NCI-H187 (cell line): Measurements from ENCODE around the gene NLRC3.
"Not testable (repeated sequence)": the region's sequence is repeated elsewhere in the genome, so short reads cannot be mapped to it uniquely, and the experiment has no call there.

Source experiments
- DNase-seq, 2 experiments: peaks; one replicate each; lab custom pipeline; 2025; lab: John Stamatoyannopoulos, UW

The NLRC3 gene

DNA sequence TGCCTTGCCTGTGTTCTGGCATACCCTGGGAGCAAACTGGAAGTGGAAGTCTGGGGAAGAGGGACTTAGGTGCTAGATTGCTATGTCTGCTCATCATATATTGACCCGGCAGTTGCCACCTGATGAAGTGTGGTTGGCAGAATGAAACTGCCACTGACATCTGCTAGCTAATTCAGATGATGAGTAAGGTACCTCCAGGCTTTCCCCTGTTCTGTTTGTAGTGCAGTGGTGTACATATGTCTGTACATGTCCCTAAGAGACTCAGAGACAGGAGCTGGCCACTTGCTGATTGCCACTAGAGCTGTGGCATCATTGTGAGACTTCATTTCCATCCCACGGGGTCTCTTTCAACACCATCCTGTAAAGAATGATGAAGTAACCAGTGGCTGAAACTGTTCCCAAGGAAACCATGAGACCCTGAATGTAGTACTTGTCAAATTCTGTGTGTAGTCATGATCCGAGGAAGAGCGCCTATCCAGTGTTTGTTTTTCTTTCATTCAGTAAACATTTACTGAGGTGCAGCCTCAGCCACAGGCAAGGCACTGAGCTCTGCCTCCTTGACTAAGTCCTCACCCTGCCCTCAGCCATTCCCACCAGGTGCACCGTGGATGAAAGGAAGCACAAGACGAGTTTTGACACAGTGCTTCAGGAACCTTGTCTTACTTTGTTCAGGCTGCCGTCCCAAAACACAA lies 63.2 kb downstream of the NLRC3 start:
- DNase-seq: no peak

DNA sequence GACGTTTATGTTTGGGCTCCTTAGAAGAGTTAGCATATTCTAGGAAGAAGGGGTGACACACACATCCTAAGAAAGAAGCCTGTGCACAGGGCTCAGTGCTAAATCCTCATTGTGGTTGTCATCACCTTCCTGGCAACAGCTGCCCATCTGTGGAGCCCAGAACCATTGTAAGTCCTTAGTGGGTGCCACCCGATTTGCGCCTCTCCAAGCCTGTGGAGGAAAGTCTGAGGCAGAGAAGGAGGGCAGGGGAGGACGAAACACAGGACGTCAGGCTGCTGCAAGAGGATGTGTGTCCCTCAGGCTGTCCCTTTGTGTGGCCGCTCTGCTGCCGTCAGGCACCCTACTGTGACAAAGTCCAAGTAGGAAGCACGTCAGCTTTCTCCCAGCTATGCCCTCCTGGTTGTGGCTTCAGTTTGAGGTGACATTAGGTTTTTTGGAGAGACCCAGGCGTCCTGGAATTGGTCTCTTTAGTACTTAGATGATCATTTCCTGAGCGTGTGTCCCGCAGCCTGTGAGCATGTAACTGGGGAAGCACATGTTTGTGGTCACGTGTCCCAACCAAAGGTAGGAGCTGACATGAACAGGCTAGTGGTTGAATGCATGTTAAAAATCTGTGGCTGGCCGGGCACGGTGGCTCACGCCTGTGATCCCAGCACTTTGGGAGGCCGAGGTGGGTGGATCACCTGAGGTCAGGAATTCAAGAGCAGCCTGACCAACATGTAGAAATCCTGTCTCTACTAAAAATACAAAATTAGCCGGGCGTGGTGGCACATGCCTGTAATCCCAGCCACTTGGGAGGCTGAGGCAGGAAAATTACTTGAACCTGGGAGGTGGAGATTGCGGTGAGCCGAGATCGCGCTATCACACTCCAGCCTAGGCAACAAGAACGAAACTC lies 65.7 kb downstream of the NLRC3 start:
- DNase-seq: no peak

DNA sequence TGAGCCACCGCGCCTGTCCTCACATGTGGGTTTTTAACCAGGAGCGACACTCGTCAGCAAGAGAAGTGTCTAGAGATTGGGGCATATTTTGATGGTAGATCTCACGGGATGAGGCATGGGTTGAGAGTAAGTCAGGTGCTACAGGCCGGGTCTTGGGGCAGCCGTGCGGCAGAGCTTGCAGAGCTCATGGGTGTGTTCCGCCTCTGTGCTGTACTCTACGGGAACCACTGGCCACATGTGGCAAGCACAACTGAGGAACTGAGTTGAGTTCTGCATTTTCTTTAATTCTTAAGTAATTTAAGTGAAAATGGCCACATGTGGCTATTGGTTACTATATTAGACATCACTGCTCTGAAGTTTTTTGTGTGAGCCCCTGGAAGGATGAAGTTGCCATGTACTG lies 66.8 kb downstream of the NLRC3 start:
- DNase-seq: no peak

DNA sequence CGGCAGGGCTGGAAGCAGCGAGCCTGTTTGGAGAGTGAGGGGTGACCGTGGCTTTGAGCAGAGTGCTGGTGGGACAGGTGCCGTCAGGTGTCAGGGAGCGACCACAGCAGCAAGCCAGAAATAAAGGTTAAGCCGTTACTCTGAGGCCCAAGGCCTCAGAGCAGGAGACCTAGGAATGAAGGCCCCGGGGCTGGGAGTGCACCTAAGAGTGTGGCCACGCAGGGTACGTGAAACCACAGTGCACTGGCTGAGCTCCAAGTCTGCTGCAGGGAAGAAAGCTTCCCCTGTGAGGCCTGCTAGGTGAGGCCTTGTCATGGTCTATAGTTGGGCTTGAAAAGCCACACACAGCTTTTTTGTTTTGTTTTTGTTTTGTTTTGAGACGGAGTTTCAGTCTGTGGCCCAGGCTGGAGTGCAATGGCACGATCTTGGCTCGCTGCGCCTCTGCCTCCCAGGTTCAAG lies 67.7 kb downstream of the NLRC3 start:
- no peak for DNase-seq

DNA sequence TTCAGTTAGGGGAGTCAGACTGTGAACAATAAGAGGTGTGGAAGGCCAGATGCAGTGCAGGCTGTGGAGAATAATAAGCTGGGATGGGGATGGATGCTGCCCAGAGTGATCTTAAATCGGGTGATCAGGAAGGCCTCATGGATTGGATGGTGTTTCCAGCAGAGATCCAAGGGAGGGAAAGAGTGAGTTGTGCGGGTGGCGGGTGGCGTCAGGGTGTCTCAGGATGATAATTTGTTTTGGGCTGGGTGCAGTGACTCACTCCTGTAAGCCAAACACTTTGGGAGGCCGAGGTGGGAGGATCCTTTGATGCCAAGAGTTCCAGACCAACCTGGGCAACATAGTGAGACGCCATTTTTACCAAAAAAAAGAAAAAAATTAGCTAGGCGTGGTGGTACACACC lies 68.5 kb downstream of the NLRC3 start:
- DNase-seq: no peak

DNA sequence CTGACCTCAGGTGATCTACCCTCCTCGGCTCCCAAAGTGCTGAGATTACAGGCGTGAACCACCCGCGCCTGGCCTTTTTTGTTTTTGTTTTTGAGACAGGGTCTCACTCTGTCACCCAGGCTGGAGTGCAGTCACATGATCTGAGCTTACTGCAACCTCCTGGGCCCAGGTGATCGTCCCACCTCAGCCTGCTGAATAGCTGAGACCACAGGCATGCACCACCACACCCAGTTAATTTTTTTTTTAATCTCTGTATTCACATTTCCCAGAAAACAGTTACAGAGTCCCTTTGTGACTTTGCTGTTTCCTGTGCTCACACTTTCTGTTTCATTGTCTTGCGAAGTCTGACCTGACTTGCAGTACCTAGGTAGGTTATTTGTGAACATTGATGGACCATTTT lies 73.7 kb downstream of the NLRC3 start:
- no peak for DNase-seq

DNA sequence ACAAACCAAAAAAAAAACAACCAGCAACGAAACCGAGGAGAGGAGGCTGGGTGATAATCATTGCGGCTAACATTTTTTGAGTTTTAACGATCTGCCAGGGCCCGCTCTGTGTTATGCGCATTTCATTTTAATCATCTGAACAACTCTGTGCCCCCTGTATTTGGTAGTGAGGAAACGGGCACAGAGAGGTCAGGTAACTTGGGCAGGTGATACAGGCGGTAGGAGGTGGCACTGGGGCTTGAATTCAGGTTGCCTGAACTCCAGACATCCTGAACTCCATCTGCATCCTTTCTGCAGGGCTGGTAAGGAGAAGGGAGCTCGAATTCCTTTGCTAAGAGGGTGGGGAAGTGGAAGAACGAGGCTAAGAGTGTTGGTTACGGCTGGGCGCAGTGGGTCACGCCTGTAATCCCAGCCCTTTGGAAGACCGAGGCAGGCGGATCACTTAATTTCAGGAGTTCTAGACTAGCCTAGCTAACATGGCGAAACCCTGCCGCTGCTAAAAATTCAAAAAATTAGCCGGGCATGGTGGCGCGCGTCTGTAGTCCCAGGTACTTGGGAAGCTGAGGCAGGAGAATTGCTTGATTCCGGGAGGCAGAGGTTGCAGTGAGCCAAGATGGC lies 75.3 kb downstream of the NLRC3 start:
- DNase-seq: no peak

DNA sequence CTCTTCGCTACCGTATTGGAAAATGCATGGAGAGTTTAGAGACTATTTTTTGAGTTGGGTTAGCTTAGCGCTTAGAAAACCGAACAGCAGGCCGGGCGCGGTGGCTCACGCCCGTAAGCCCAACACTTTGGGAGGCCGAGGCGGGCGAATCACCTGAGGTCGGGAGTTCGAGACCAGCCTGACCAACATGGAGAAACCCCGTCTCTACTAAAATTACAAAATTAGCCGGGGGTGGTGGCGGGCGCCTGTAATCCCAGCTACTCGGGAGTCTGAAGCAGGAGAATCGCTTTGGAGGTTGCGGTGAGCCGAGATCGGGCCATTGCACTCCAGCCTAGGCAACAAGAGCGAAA lies 75.8 kb downstream of the NLRC3 start:
- not testable (repeated sequence) for DNase-seq

DNA sequence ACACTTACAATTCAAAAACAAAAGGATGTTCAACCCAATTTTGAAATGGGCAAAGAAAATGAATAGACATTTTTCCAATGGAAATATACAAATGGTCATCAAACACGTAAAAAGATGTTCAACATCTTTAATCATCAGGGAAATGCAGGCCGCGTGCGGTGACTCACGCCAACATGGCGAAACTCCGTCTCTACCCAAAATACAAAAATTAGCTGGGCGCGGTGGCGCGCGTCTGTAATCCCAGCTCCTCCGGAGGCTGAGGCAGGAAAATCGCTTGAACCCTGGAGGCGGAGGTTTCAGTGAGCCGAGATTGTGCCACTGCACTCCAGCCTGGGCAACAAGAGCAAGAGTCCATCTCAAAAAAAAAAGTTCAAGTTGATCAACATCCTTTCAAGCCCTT lies 78.2 kb downstream of the NLRC3 start:
- DNase-seq: no peak

DNA sequence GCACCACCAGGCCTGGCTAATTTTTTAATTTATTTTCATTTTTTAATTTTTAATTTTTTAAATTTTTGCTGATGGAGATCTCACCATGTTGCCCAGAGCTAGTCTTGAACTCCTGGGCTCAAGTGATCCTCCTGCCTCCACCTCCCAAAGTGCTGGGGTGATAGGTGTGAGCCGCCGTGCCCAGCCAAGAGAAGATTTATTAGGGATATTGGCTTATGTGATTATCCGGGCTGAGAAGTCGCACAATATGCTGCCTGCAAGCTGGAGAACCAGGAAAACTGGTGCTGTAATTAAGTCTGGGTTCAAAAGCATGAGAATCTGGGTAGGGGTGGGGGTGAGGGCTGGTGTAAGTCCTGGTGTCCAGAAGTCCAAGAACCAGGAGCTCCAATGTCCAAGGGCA lies 79.4 kb downstream of the NLRC3 start:
- DNase-seq: no peak

DNA sequence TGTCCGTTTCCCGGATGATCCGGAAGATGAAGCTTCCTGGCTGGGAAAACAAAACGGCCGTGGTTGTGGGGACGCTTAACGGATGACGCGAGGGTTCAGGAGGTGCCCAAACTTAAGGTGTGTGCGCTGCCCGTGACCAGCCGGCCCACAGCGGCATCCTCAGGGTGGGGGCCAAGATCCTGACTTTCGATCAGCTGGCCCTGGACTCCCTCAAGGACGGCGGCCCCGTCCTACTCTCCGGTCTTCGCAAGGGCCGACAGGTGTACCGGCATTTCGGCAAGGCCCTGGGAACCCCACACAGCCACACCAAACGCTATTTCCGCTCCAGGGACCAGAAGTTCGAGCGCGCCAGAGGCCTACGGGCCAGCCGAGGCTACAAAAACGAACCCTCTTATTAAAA lies 80.8 kb downstream of the NLRC3 start:
- DNase-seq: no peak

DNA sequence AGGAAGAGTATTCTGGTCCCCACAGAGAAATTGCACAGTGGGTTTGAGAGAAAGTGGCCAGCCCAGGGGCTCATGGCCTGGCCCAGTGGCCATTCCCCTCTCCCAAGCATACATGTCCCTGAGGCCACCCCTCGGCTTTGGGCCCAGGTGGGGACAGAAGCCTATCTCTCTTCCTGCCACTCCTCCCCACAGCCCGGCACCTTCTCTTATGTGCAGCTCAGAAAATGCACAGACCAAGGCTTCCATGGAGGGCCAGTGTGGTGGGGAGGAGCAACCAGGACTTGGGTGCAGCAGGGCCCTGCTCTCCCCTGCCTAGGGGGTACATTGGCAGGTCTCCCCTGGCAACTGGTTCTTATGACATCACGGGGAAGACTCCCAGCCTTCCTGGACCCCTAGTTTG lies 82.0 kb downstream of the NLRC3 start, which contains the start of gene C16orf90:
Gene C16orf90, minus strand, starts transcription at position 314 of the 400 bp plus-strand sequence. Its CDS starts 68 bp downstream, at position 246.
- no peak for DNase-seq

DNA sequence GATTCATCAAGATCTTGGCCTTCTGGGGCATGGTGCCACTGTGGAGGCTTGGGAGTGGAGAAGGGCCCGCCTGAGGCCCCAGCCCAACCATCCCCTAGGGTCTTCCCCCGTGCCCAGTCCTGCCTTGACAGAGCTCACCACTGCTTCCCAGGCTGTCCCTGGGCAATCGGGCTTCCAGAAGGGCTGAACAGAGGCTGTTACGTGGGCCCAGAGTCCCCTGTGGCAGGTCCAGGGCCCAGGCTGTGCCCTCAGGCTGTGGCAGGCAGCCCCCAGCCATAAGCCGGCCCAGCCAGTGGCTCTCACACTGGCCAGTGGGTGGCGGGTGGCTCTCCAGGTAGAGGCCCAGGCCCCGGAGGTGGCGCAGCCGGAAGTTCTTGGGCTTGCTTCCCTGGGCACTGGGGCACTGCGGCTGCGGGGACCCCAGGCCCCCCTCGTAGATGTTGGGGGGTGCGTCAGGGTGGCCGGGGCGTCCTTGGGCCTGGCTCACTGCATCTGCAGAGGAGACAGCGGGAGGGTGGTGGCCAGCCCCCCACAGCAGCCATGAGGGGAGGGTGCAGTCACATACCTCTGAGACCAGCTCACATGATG lies 82.7 kb downstream of the NLRC3 start:
- DNase-seq: no peak

DNA sequence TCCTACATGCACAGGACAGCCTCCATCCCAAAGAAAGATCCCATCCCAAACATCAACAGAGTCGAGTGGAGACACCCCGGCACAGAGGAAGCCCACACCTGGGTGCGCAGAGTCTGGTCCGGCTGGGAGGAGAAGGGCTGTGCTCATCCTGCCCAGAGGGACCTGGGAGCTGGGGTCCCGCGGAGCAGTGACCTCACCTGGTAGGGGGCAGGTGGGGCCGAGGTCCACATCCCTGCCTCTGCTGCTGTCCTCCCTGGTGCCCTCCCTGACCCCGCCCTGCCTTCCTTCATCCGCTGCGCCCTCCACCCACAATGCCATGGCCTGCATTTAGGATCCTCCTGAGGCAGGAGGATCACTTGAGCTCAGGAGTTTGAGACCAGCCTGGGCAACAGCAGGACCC lies 84.8 kb downstream of the NLRC3 start:
- no peak for DNase-seq

DNA sequence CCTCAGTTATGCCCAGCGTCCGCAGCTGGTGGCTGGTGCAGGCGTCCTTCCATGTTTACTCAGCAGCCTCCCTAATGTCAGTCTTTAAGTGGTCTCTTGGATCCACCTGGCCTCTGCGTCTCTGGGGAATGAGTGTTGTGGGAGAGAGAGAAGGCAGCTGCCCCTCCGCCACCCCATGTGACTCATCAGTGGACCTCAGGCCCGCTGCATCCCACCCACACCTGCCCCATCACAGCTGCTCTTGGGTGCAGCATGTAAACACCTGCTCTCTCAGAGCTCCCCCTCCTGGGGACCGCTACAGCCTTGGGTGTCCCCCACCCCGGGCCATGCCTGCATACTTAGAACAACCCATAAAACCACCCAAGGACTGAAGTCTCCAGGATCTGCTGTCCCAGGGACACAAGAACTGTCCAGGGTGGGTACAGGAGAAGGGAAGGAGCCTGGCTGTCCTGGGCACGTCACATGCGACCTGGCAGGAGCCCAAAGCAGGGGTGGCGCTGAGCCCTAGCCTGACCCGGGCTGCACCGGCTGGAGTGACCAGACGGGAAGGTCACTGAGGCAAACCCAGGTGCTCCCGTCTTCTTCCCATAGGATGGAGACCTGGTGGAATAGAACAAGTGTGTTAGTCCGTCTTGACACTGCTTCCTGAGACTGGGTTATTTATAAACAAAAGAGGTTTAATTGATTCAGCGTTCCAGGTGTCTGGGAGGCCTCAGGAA lies 86.1 kb downstream of the NLRC3 start:
- DNase-seq: peak in 1 of 2 experiments; percentile 26
